HEK293 (cell line): Measurements from ENCODE around the gene PHLDB2.

Experiments
- CTCF ChIA-PET: fragments of 350-600 bp; formaldehyde crosslinking; extraction: SDS; loops from one replicate; lab custom pipeline; 2021; ENCODE audit warnings: antibody characterized with exemption; lab: Yijun Ruan, JAX
- POLR2A ChIA-PET: fragments of 300-600 bp; formaldehyde crosslinking; extraction: SDS; loops from one replicate; lab custom pipeline; 2020; ENCODE audit warnings: antibody characterized with exemption, inconsistent platforms; lab: Yijun Ruan, JAX
- H3K27ac ChIP-seq: fragments of 200-500 bp; sonication (Bioruptor generic); 2 replicates; pipeline ENCODE4 v1.5.1; 2014; ENCODE audit warnings: low read depth, low read length, control low read depth, inconsistent platforms; ENCODE audit errors: extremely low read depth
- H3K36me3 ChIP-seq, 2 experiments: fragments of 200-500 bp in 1 of 2; sonication (Bioruptor generic) in 1 of 2; 1 replicate in 1 of 2; 2 replicates in 1 of 2; pipeline ENCODE4 v1.5.1; 2014 to 2017; ENCODE audit warnings: inconsistent platforms in 2 of 2, low read length in 2 of 2; ENCODE audit not compliant: control insufficient read depth in 2 of 2, insufficient read depth in 1 of 2
- H3K4me1 ChIP-seq: fragments of 200-500 bp; sonication (Bioruptor generic); 2 replicates; pipeline ENCODE4 v1.5.1; 2014; ENCODE audit warnings: mild to moderate bottlenecking, low read length, inconsistent platforms; ENCODE audit not compliant: control insufficient read depth, insufficient read depth
- H3K4me3 ChIP-seq: 2 replicates; pipeline ENCODE4 v1.5.1; 2011; ENCODE audit warnings: low read depth, mild to moderate bottlenecking, control low read depth, low read length, moderate library complexity
- H3K9me3 ChIP-seq: fragments of 200-500 bp; sonication (Bioruptor generic); 2 replicates; pipeline ENCODE4 v1.5.1; 2014; ENCODE audit warnings: low read depth, low read length, inconsistent platforms; ENCODE audit not compliant: control insufficient read depth, insufficient read depth
- ELK4 ChIP-seq: IDR thresholded peaks from 2 replicates; pipeline ENCODE4 v1.6.1; 2011; ENCODE audit warnings: mild to moderate bottlenecking, low read depth, low read length, borderline replicate concordance
- FEZF1 ChIP-seq: fragments of 450-650 bp; formaldehyde crosslinking; IDR thresholded peaks from 2 replicates; pipeline ENCODE4 v1.5.1; 2016; ENCODE audit warnings: missing biosample characterization, missing genetic modification characterization
- KLF10 ChIP-seq: fragments of 450-650 bp; IDR thresholded peaks from 2 replicates; pipeline ENCODE4 v1.5.1; 2018; ENCODE audit warnings: missing biosample characterization, mild to moderate bottlenecking, missing genetic modification characterization
- MEIS1 ChIP-seq: sonication (generic); formaldehyde crosslinking; IDR thresholded peaks from 2 replicates; pipeline ENCODE4 v1.8.1; 2022; ENCODE audit warnings: missing genetic modification reagents, mild to moderate bottlenecking, borderline replicate concordance
- PRDM6 ChIP-seq: fragments of 450-650 bp; formaldehyde crosslinking; IDR thresholded peaks from 2 replicates; pipeline ENCODE4 v1.5.1; 2017; ENCODE audit warnings: missing biosample characterization, missing genetic modification characterization
- SCRT1 ChIP-seq: fragments of 450-650 bp; formaldehyde crosslinking; IDR thresholded peaks from 2 replicates; pipeline ENCODE4 v1.5.1; 2016; ENCODE audit warnings: missing biosample characterization, missing genetic modification characterization, borderline replicate concordance
- TRIM28 ChIP-seq: IDR thresholded peaks from 2 replicates; pipeline ENCODE4 v1.6.1; 2011; ENCODE audit warnings: low read length, control low read depth, borderline replicate concordance
- WT1 ChIP-seq: fragments of 450-650 bp; formaldehyde crosslinking; IDR thresholded peaks from 2 replicates; pipeline ENCODE4 v1.5.1; 2016; ENCODE audit warnings: missing biosample characterization, missing genetic modification characterization
- YY2 ChIP-seq: fragments of 450-650 bp; formaldehyde crosslinking; IDR thresholded peaks from 2 replicates; pipeline ENCODE4 v1.5.1; 2016; ENCODE audit warnings: missing biosample characterization, missing genetic modification characterization
- ZNF10 ChIP-seq: fragments of 450-650 bp; formaldehyde crosslinking; IDR thresholded peaks from 2 replicates; pipeline ENCODE4 v1.5.1; 2017; ENCODE audit warnings: missing biosample characterization, missing genetic modification characterization
- ZNF138 ChIP-seq: fragments of 450-650 bp; formaldehyde crosslinking; IDR thresholded peaks from 2 replicates; pipeline ENCODE4 v1.5.1; 2016; ENCODE audit warnings: missing biosample characterization, missing genetic modification characterization, borderline replicate concordance
- ZNF146 ChIP-seq: fragments of 450-650 bp; formaldehyde crosslinking; IDR thresholded peaks from 2 replicates; pipeline ENCODE4 v1.5.1; 2016; ENCODE audit warnings: missing biosample characterization, missing genetic modification characterization
- ZNF148 ChIP-seq: fragments of 450-650 bp; formaldehyde crosslinking; IDR thresholded peaks from 2 replicates; pipeline ENCODE4 v1.5.0; 2017; ENCODE audit warnings: missing biosample characterization, missing genetic modification characterization, borderline replicate concordance
- ZNF248 ChIP-seq: fragments of 450-650 bp; formaldehyde crosslinking; IDR thresholded peaks from 2 replicates; pipeline ENCODE4 v1.5.1; 2017; ENCODE audit warnings: missing biosample characterization, missing genetic modification characterization
- ZNF292 ChIP-seq: fragments of 450-650 bp; formaldehyde crosslinking; IDR thresholded peaks from 2 replicates; pipeline ENCODE4 v1.5.1; 2016; ENCODE audit warnings: low read depth, missing biosample characterization, missing genetic modification characterization, borderline replicate concordance
- ZNF324 ChIP-seq: fragments of 450-650 bp; formaldehyde crosslinking; IDR thresholded peaks from 2 replicates; pipeline ENCODE4 v1.5.1; 2016; ENCODE audit warnings: missing biosample characterization, missing genetic modification characterization
- ZNF37A ChIP-seq: fragments of 450-650 bp; IDR thresholded peaks from 2 replicates; pipeline ENCODE4 v1.5.1; 2018; ENCODE audit warnings: missing biosample characterization, missing genetic modification characterization
- ZNF391 ChIP-seq: fragments of 450-650 bp; formaldehyde crosslinking; IDR thresholded peaks from 2 replicates; pipeline ENCODE4 v1.5.1; 2016; ENCODE audit warnings: low read depth, missing biosample characterization, missing genetic modification characterization, borderline replicate concordance
- ZNF394 ChIP-seq: fragments of 450-650 bp; formaldehyde crosslinking; IDR thresholded peaks from 2 replicates; pipeline ENCODE4 v1.5.1; 2016; ENCODE audit warnings: missing biosample characterization, missing genetic modification characterization, mild to moderate bottlenecking, moderate library complexity, borderline replicate concordance
- ZNF398 ChIP-seq: fragments of 450-650 bp; formaldehyde crosslinking; IDR thresholded peaks from 2 replicates; pipeline ENCODE4 v1.5.1; 2017; ENCODE audit warnings: missing biosample characterization, missing genetic modification characterization
- ZNF585B ChIP-seq: fragments of 450-650 bp; formaldehyde crosslinking; IDR thresholded peaks from 2 replicates; pipeline ENCODE4 v1.5.1; 2016; ENCODE audit warnings: missing biosample characterization, missing genetic modification characterization
- ZNF624 ChIP-seq: fragments of 450-650 bp; formaldehyde crosslinking; IDR thresholded peaks from 2 replicates; pipeline ENCODE4 v1.5.1; 2017; ENCODE audit warnings: missing biosample characterization, missing genetic modification characterization
- ZNF660 ChIP-seq: fragments of 450-650 bp; IDR thresholded peaks from 2 replicates; pipeline ENCODE4 v1.5.1; 2018; ENCODE audit warnings: missing biosample characterization, mild to moderate bottlenecking, missing genetic modification characterization
- ZNF792 ChIP-seq: fragments of 450-650 bp; formaldehyde crosslinking; IDR thresholded peaks from 2 replicates; pipeline ENCODE4 v1.5.1; 2016; ENCODE audit warnings: missing biosample characterization, missing genetic modification characterization
- ZNF837 ChIP-seq: fragments of 450-650 bp; formaldehyde crosslinking; IDR thresholded peaks from 2 replicates; pipeline ENCODE4 v1.5.1; 2016; ENCODE audit warnings: missing biosample characterization, missing genetic modification characterization
- ZSCAN4 ChIP-seq: fragments of 450-650 bp; formaldehyde crosslinking; IDR thresholded peaks from 2 replicates; pipeline ENCODE4 v1.5.1; 2017; ENCODE audit warnings: missing biosample characterization, missing genetic modification characterization
- ZXDB ChIP-seq: fragments of 450-650 bp; formaldehyde crosslinking; IDR thresholded peaks from 2 replicates; pipeline ENCODE4 v1.5.1; 2016; ENCODE audit warnings: missing biosample characterization, missing genetic modification characterization

Gene PHLDB2

GRCh38 chr3:111871809-111872623, 13.0 kb downstream of the PHLDB2 start:
- ChIA-PET CTCF (interaction anchor here (0.5 to 1.1 kb wide), 3 partner anchors 12 to 96 kb away, joined by 3 to 6 read pairs (median 4); no protein-coding TSS in a partner anchor), POLR2A (interaction anchor here (1.1 kb wide), 1 partner anchor 10 kb away, joined by 4 read pairs; no protein-coding TSS in a partner anchor)
- Histone ChIP-seq H3K4me3 (no peak overlapping the region), H3K36me3 (no peaks in the 10 kb centered on the region), H3K4me1 (no peaks in the 10 kb centered on the region), H3K27ac (no peak overlapping the region), H3K9me3 (no peaks in the 10 kb centered on the region)
- TF ChIP-seq ZNF292 (tag by site-specific recombination) (no peak), ZNF837 (tag by site-specific recombination) (no peak), WT1 (tag by site-specific recombination) (peak; percentile 57; the same call in 1 of the 2 replicates), ZNF138 (tag by site-specific recombination) (no peak), ZNF660 (tag by site-specific recombination) (no peak), ZNF394 (no peak), ZNF148 (tag by site-specific recombination) (no peak), FEZF1 (tag by site-specific recombination) (peak; percentile 25; the same call in 1 of the 2 replicates), ZXDB (tag by site-specific recombination) (no peak), ZNF248 (tag by site-specific recombination) (no peak), SCRT1 (tag by site-specific recombination) (no peak), ZNF398 (tag by site-specific recombination) (peak; percentile 38; the same call in 1 of the 2 replicates), ZNF585B (tag by site-specific recombination) (peak; percentile 59), ZNF391 (no peak), ZNF146 (tag by site-specific recombination) (no peak), ZNF792 (no peak), ZSCAN4 (tag by site-specific recombination) (no peak), TRIM28 (0 out of 2 replicates have a peak, but pooled peaks have one; percentile 51), MEIS1 (CRISPR knock-in tag) (no peak), PRDM6 (0 out of 2 replicates have a peak, but pooled peaks have one; percentile 33), ZNF624 (no peak), ZNF37A (tag by site-specific recombination) (no peak), KLF10 (tag by site-specific recombination) (0 out of 2 replicates have a peak, but pooled peaks have one; percentile 16), ZNF10 (tag by site-specific recombination) (no peak), ELK4 (no peak), ZNF324 (no peak), YY2 (tag by site-specific recombination) (no peak)
